ENCODE results near the gene STXBP6. TPM values are rescaled to one million over a fixed set of nuclear protein-coding genes. Genes with fewer than 3 reads are reported as not detected.

Gene STXBP6
- total and polyA plus RNA-seq, 2 of the 13 experiments (the other 11 are each of a cell fraction or from before 2014, with no cell fraction given): 35.3 to 42.8 TPM

GRCh38 chr14:25049568-25050268 lies at the start of gene STXBP6 (continued):
- peak; percentile 79 for TF ChIP-seq ZNF777 (CRISPR knock-in tag; IDR thresholded peaks at IDR 0.05)
- TF ChIP-seq HMG20A (CRISPR knock-in tag; IDR thresholded peaks at IDR 0.05; ENCODE audit: borderline replicate concordance): no peak
- TF ChIP-seq ZNF431 (CRISPR knock-in tag; IDR thresholded peaks at IDR 0.05; ENCODE audit: borderline replicate concordance, low read depth): no peak; the same call in 1 of the 2 replicates
- no peak for TF ChIP-seq PBX2 (CRISPR knock-in tag; IDR thresholded peaks at IDR 0.05)
- peak; percentile 82; the same call in 1 of the 2 replicates for TF ChIP-seq ZNF746 (CRISPR knock-in tag; IDR thresholded peaks at IDR 0.05)
- TF ChIP-seq ATF1 (CRISPR knock-in tag; IDR thresholded peaks at IDR 0.05): no peak
- no peak for TF ChIP-seq NFIC (IDR thresholded peaks at IDR 0.05; ENCODE audit: low read length)
- no peak for TF ChIP-seq EP300 (IDR thresholded peaks at IDR 0.05; ENCODE audit: low read depth in 2 of 2, low read length in 2 of 2)
- 0 out of 2 replicates have a peak, but pooled peaks have one; percentile 16 for TF ChIP-seq EP300 (CRISPR knock-in tag; IDR thresholded peaks at IDR 0.05; ENCODE audit: borderline replicate concordance)
- TF ChIP-seq DNMT1 (CRISPR knock-in tag; IDR thresholded peaks at IDR 0.05): peak; percentile 75; the same call in 1 of the 2 replicates
- peak; percentile 83; the same call in 1 of the 2 replicates for TF ChIP-seq MXD1 (CRISPR knock-in tag; IDR thresholded peaks at IDR 0.05)
- 0 out of 2 replicates have a peak, but pooled peaks have one; percentile 83 for TF ChIP-seq TOPORS (CRISPR knock-in tag; IDR thresholded peaks at IDR 0.05)
- TF ChIP-seq MAFG (CRISPR knock-in tag; IDR thresholded peaks at IDR 0.05): no peak; the same call in 1 of the 2 replicates
- TF ChIP-seq TSC22D2 (CRISPR knock-in tag; IDR thresholded peaks at IDR 0.05; ENCODE audit: borderline replicate concordance): peak; percentile 53; the same call in 1 of the 2 replicates
- TF ChIP-seq SALL1 (CRISPR knock-in tag; IDR thresholded peaks at IDR 0.05): peak; percentile 82
- no peak for TF ChIP-seq TBP (CRISPR knock-in tag; IDR thresholded peaks at IDR 0.05)
- no peak; the same call in 1 of the 2 replicates for TF ChIP-seq FOSL1 (CRISPR knock-in tag; IDR thresholded peaks at IDR 0.05; ENCODE audit: borderline replicate concordance)
- TF ChIP-seq TARDBP (CRISPR knock-in tag; IDR thresholded peaks at IDR 0.05): no peak
- TF ChIP-seq KAT8 (CRISPR knock-in tag; IDR thresholded peaks at IDR 0.05): no peak
- peak; percentile 79 for TF ChIP-seq JARID2 (CRISPR knock-in tag; IDR thresholded peaks at IDR 0.05; ENCODE audit: insufficient replicate concordance)
- TF ChIP-seq E2F1 (CRISPR knock-in tag; IDR thresholded peaks at IDR 0.05): peak; percentile 65; the same call in 1 of the 2 replicates
- no peak for TF ChIP-seq TOE1 (CRISPR knock-in tag; IDR thresholded peaks at IDR 0.05)
- no peak; the same call in 1 of the 2 replicates for TF ChIP-seq ZFYVE20 (CRISPR knock-in tag; IDR thresholded peaks at IDR 0.05; ENCODE audit: borderline replicate concordance, low read depth)
- TF ChIP-seq ZNF337 (CRISPR knock-in tag; IDR thresholded peaks at IDR 0.05; ENCODE audit: borderline replicate concordance, low read depth): no peak
- no peak for TF ChIP-seq ZNF589 (CRISPR knock-in tag; conservative IDR thresholded peaks at IDR 0.05)
- peak; percentile 86 for TF ChIP-seq YEATS4 (CRISPR knock-in tag; IDR thresholded peaks at IDR 0.05; ENCODE audit: borderline replicate concordance)
- no peak for TF ChIP-seq PAF1 (CRISPR knock-in tag; IDR thresholded peaks at IDR 0.05)
- peak; percentile 96; the same call in 1 of the 2 replicates for TF ChIP-seq ZNF678 (CRISPR knock-in tag; IDR thresholded peaks at IDR 0.05)
- TF ChIP-seq ZNF761 (CRISPR knock-in tag; conservative IDR thresholded peaks at IDR 0.05): peak; percentile 93

All from HepG2 (cell line).